SU-DHL-6 (cell line): ENCODE measurements around the gene BEAN1.

Experiments used
- CTCF ChIP-seq: fragments of 200-600 bp; sonication (generic); IDR thresholded peaks from one replicate; pipeline ENCODE4 v1.5.1; 2017; ENCODE audit warnings: antibody characterized with exemption, mild to moderate bottlenecking, low read length, moderate library complexity; ENCODE audit not compliant: insufficient read depth, poor library complexity, severe bottlenecking
- EZH2phosphoT487 ChIP-seq: fragments of 200-600 bp; sonication (generic), shearing (Covaris generic); conservative IDR thresholded peaks from 2 replicates; pipeline ENCODE4 v1.6.1; 2018; ENCODE audit warnings: mild to moderate bottlenecking, antibody characterized with exemption, low read length, moderate library complexity, mixed read lengths

DNA sequence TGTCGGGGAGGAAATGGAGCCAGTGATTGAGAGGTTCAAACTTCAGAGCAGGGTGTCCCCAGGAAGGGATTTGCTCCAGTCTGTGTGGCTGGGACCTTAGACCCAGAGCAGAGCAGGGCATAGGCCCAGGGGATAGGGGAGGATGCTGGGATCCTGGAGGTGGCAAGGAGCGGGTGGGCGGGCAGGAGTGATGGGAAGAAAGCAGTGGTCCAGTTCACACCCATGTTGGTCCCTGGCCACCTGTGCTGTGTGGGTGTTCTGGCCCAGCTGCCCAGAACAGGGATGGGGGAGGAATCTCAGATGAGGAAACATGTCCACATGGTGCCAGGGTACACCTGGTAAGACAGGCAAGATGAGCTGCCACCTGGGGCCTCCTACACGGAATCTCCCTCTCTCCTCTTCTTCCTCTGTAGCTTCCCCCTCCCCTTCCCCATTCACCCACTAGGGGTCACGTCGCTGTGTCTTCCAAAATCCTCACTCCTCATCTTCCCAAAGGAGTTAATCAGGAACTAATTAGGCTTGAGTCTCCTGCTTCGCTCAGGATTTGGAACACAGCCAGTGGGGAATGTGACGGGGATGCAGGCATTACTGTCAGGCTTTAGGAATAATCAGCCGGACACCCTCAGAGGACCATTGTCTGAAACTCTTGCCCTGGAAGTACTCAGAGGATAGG lies 2.3 kb downstream of the BEAN1 start:
- TF ChIP-seq CTCF (no peak), EZH2phosphoT487 (no peak)
